GM11168 (cell line): ENCODE data around the gene HMGB4.

Experiments
- in situ Hi-C: fragments of 300-500 bp; cut with MboI; formaldehyde crosslinking; loops from one replicate; pipeline ENCODE4 v1.12.0; 2022; ENCODE audit warnings: low sequenced_read_pairs; ENCODE audit not compliant: unreplicated experiment

The HMGB4 gene

GRCh38 chr1:33863779-33864178 lies at the start of gene HMGB4:
HMGB4 (plus strand) TSS chr1:33864079; CDS start chr1:33864192, 113 bp downstream.
- in situ Hi-C loops, result no loop called here

GRCh38 chr1:33814166-33814565 lies 49.7 kb upstream of the HMGB4 start:
- in situ Hi-C loops, result no loop called here

GRCh38 chr1:33815061-33815460 lies 48.8 kb upstream of the HMGB4 start:
- in situ Hi-C loops, result no loop called here

- in situ Hi-C loops, result no loop called here
These were observed 45.8 kb upstream of the HMGB4 start for GRCh38 chr1:33818071-33818470.

- in situ Hi-C loops, result no loop called here
These were observed 44.5 kb upstream of the HMGB4 start for GRCh38 chr1:33819290-33819912.

GRCh38 chr1:33819913-33820311 lies 44.0 kb upstream of the HMGB4 start:
- in situ Hi-C loops, result no loop called here

GRCh38 chr1:33820804-33821203 lies 43.1 kb upstream of the HMGB4 start:
- in situ Hi-C loops, result no loop called here

- in situ Hi-C loops, result no loop called here
These were observed 42.6 kb upstream of the HMGB4 start for GRCh38 chr1:33821291-33821690.

- in situ Hi-C loops, result no loop called here
These were observed 41.5 kb upstream of the HMGB4 start for GRCh38 chr1:33822396-33822795.

- in situ Hi-C loops, result no loop called here
These were observed 40.5 kb upstream of the HMGB4 start for GRCh38 chr1:33823401-33823800.

- in situ Hi-C loops, result no loop called here
These were observed 40.0 kb upstream of the HMGB4 start for GRCh38 chr1:33823830-33824229.

GRCh38 chr1:33824321-33824720 lies 39.6 kb upstream of the HMGB4 start:
- in situ Hi-C loops, result no loop called here

GRCh38 chr1:33824971-33825370 lies 38.9 kb upstream of the HMGB4 start:
- in situ Hi-C loops, result no loop called here

- in situ Hi-C loops, result no loop called here
These were observed 38.4 kb upstream of the HMGB4 start for GRCh38 chr1:33825506-33825905.

- in situ Hi-C loops, result no loop called here
These were observed 37.6 kb upstream of the HMGB4 start for GRCh38 chr1:33826311-33826710.

- in situ Hi-C loops, result no loop called here
These were observed 37.2 kb upstream of the HMGB4 start for GRCh38 chr1:33826711-33827110.

- in situ Hi-C loops, result no loop called here
These were observed 35.8 kb upstream of the HMGB4 start for GRCh38 chr1:33828059-33828458.

- in situ Hi-C loops, result no loop called here
These were observed 35.2 kb upstream of the HMGB4 start for GRCh38 chr1:33828654-33829053.

GRCh38 chr1:33836911-33837310 lies 27.0 kb upstream of the HMGB4 start:
- in situ Hi-C loops, result no loop called here

GRCh38 chr1:33837635-33838034 lies 26.2 kb upstream of the HMGB4 start:
- in situ Hi-C loops, result no loop called here

GRCh38 chr1:33841494-33841893 lies 22.4 kb upstream of the HMGB4 start:
- in situ Hi-C loops, result no loop called here

GRCh38 chr1:33842348-33842747 lies 21.5 kb upstream of the HMGB4 start:
- in situ Hi-C loops, result no loop called here

- in situ Hi-C loops, result no loop called here
These were observed 19.7 kb upstream of the HMGB4 start for GRCh38 chr1:33844166-33844565.
